ENCODE measurements around the gene SCRN2.

DNA sequence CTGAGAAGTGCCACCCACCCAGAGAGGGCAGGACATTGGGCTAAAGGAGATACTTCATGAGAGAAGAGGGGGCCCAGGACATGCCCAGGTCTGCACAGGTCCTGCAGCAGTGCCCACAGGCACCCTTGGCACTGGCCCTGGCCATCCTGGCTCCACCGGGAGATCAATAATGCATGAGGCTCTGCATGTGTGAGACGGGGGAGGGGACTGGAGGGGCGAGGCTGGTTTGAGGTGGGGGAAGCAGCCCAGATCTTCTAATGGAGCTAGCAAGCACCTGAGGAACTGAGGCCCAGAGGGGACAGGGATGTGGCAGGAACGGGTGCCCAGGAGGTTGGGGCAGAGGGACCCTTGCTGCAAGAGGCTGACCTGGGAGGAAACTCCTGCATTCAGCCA, 20.0 kb downstream of the SCRN2 start:
- TF ChIP-seq, protein P1, sequence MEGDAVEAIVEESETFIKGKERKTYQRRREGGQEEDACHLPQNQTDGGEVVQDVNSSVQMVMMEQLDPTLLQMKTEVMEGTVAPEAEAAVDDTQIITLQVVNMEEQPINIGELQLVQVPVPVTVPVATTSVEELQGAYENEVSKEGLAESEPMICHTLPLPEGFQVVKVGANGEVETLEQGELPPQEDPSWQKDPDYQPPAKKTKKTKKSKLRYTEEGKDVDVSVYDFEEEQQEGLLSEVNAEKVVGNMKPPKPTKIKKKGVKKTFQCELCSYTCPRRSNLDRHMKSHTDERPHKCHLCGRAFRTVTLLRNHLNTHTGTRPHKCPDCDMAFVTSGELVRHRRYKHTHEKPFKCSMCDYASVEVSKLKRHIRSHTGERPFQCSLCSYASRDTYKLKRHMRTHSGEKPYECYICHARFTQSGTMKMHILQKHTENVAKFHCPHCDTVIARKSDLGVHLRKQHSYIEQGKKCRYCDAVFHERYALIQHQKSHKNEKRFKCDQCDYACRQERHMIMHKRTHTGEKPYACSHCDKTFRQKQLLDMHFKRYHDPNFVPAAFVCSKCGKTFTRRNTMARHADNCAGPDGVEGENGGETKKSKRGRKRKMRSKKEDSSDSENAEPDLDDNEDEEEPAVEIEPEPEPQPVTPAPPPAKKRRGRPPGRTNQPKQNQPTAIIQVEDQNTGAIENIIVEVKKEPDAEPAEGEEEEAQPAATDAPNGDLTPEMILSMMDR (conservative IDR thresholded peaks at IDR 0.05; ENCODE audit: low read depth in 2 of 2) = no peak
- no peak for TF ChIP-seq EZH2 (IDR thresholded peaks at IDR 0.05; ENCODE audit: low read depth, unreplicated experiment)
- TF ChIP-seq STAT1 (IDR thresholded peaks at IDR 0.05; ENCODE audit: unreplicated experiment) = no peak
- TF ChIP-seq, protein P2, sequence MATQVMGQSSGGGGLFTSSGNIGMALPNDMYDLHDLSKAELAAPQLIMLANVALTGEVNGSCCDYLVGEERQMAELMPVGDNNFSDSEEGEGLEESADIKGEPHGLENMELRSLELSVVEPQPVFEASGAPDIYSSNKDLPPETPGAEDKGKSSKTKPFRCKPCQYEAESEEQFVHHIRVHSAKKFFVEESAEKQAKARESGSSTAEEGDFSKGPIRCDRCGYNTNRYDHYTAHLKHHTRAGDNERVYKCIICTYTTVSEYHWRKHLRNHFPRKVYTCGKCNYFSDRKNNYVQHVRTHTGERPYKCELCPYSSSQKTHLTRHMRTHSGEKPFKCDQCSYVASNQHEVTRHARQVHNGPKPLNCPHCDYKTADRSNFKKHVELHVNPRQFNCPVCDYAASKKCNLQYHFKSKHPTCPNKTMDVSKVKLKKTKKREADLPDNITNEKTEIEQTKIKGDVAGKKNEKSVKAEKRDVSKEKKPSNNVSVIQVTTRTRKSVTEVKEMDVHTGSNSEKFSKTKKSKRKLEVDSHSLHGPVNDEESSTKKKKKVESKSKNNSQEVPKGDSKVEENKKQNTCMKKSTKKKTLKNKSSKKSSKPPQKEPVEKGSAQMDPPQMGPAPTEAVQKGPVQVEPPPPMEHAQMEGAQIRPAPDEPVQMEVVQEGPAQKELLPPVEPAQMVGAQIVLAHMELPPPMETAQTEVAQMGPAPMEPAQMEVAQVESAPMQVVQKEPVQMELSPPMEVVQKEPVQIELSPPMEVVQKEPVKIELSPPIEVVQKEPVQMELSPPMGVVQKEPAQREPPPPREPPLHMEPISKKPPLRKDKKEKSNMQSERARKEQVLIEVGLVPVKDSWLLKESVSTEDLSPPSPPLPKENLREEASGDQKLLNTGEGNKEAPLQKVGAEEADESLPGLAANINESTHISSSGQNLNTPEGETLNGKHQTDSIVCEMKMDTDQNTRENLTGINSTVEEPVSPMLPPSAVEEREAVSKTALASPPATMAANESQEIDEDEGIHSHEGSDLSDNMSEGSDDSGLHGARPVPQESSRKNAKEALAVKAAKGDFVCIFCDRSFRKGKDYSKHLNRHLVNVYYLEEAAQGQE (IDR thresholded peaks at IDR 0.05; ENCODE audit: unreplicated experiment) = no peak
- no peak for TF ChIP-seq POLR2AphosphoS5 (IDR thresholded peaks at IDR 0.05; ENCODE audit: low read depth)
- TF ChIP-seq CREB1 (CRISPR knock-in tag; IDR thresholded peaks at IDR 0.05; ENCODE audit: low read depth) = no peak
- TF ChIP-seq, protein P3, sequence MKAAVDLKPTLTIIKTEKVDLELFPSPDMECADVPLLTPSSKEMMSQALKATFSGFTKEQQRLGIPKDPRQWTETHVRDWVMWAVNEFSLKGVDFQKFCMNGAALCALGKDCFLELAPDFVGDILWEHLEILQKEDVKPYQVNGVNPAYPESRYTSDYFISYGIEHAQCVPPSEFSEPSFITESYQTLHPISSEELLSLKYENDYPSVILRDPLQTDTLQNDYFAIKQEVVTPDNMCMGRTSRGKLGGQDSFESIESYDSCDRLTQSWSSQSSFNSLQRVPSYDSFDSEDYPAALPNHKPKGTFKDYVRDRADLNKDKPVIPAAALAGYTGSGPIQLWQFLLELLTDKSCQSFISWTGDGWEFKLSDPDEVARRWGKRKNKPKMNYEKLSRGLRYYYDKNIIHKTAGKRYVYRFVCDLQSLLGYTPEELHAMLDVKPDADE (IDR thresholded peaks at IDR 0.05) = no peak
- no peak for TF ChIP-seq EZH2phosphoT487 (IDR thresholded peaks at IDR 0.05; ENCODE audit: unreplicated experiment)
- TF ChIP-seq ZNF331 (CRISPR knock-in tag; IDR thresholded peaks at IDR 0.05; ENCODE audit: low read depth) = no peak
- TF ChIP-seq JUNB (IDR thresholded peaks at IDR 0.05; ENCODE audit: unreplicated experiment) = no peak
